GM23338 (cell line): Measurements from ENCODE around the gene INPP5D.

Source experiments
- NANOG ChIP-seq: IDR thresholded peaks from 2 replicates; pipeline ENCODE4 v1.6.1; 2016; ENCODE audit warnings: antibody characterized with exemption, borderline replicate concordance
- REST ChIP-seq: IDR thresholded peaks from one replicate; pipeline ENCODE4 v1.6.1; 2018; ENCODE audit warnings: antibody characterized with exemption; ENCODE audit not compliant: unreplicated experiment

GRCh38 chr2:233198026-233198425 is 137.9 kb downstream of the INPP5D start:
- no peak for TF ChIP-seq NANOG
- no peak for TF ChIP-seq REST
